Endothelial cell (in vitro differentiated cells): ENCODE results near the gene CUX1. TPM values are rescaled to one million over a fixed set of nuclear protein-coding genes. Genes with fewer than 3 reads are reported as not detected.
A peak's percentile ranks its signal among the peaks of the same experiment; 100 is the strongest.

Experiments used
- DNase-seq: peaks from one replicate; pipeline ENCODE4 v3.0.0; 2021; ENCODE audit warnings: low spot score
- H3K27ac Mint-ChIP-seq: one replicate; pipeline ENCODE4 v1.8.0; 2021; ENCODE audit warnings: mixed read lengths, inconsistent platforms; ENCODE audit not compliant: unreplicated experiment
- H3K27me3 Mint-ChIP-seq: one replicate; pipeline ENCODE4 v1.8.0; 2021; ENCODE audit warnings: mild to moderate bottlenecking, moderate library complexity, mixed read lengths, inconsistent platforms; ENCODE audit not compliant: unreplicated experiment
- H3K36me3 Mint-ChIP-seq: one replicate; pipeline ENCODE4 v1.8.0; 2021; ENCODE audit warnings: mild to moderate bottlenecking, low read depth, mixed read lengths, inconsistent platforms; ENCODE audit not compliant: unreplicated experiment
- H3K4me1 Mint-ChIP-seq: one replicate; pipeline ENCODE4 v1.8.0; 2021; ENCODE audit warnings: mild to moderate bottlenecking, mixed read lengths, inconsistent platforms; ENCODE audit not compliant: unreplicated experiment
- H3K4me3 Mint-ChIP-seq: one replicate; pipeline ENCODE4 v1.8.0; 2021; ENCODE audit warnings: mild to moderate bottlenecking, mixed read lengths, inconsistent platforms; ENCODE audit not compliant: unreplicated experiment
- H3K9me3 Mint-ChIP-seq: one replicate; pipeline ENCODE4 v1.8.0; 2021; ENCODE audit warnings: mixed read lengths, inconsistent platforms; ENCODE audit not compliant: unreplicated experiment
- total RNA-seq: library from RNA; stranded (reverse); fragmentation: NEBNext Ultra II Directional; extraction: Animal tissue kit (Norgen Biotek cat#: 25700); gene quantifications from one replicate; pipeline ENCODE4 v1.2.1, GENCODE V29; 2021; ENCODE audit not compliant: unreplicated experiment
- TF ChIP-seq, protein P1 (sequence below): fragments of 200-600 bp; sonication (generic); IDR thresholded peaks from one replicate; pipeline ENCODE4 v1.5.0; 2021; ENCODE audit warnings: antibody characterized with exemption; ENCODE audit not compliant: unreplicated experiment

CUX1 gene
- total RNA-seq, 1 donor from 2014 or later = 43.7 TPM

DNA sequence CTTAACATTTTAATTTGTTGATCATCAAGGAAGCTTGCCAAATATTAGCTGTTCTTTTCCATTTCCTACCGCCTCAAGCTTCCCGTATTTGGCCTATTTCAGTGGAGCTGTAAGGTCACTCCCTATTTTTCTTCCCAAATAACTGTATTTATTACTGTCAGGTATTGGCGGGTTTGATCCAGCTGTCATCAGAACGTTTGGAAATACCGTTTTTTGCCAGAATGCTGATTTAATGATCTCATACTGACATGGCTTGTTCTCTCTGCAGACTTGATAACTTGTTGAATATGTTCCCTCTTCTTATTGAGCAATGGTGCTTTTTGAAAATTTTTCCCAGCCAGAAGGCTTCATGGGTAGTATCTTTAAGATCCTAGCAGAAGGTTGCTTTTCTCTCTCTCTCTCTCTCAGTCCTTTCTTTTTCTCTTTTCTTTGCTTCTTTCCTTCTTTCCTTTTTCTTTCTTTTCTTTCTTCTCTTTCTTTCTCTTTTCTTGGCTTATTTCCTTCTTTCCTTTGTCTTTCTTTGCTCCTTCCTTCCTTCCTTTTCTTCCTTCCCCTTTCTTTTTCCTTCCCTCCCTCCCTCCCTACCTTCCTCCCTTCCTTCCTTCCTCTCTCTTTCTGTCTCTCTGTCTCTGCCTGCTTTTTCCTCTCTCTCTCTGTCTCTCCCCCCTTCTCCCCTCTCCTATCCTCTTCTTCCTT, 42.1 kb downstream of the CUX1 start:
- peaks cover 7% of the 10 kb centered on the region for H3K27me3 Mint-ChIP-seq
- no peak for DNase-seq
- TF ChIP-seq, protein P1, sequence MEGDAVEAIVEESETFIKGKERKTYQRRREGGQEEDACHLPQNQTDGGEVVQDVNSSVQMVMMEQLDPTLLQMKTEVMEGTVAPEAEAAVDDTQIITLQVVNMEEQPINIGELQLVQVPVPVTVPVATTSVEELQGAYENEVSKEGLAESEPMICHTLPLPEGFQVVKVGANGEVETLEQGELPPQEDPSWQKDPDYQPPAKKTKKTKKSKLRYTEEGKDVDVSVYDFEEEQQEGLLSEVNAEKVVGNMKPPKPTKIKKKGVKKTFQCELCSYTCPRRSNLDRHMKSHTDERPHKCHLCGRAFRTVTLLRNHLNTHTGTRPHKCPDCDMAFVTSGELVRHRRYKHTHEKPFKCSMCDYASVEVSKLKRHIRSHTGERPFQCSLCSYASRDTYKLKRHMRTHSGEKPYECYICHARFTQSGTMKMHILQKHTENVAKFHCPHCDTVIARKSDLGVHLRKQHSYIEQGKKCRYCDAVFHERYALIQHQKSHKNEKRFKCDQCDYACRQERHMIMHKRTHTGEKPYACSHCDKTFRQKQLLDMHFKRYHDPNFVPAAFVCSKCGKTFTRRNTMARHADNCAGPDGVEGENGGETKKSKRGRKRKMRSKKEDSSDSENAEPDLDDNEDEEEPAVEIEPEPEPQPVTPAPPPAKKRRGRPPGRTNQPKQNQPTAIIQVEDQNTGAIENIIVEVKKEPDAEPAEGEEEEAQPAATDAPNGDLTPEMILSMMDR = no peak
- H3K4me1 Mint-ChIP-seq = peaks cover 27% of the 10 kb centered on the region
- H3K9me3 Mint-ChIP-seq = no peaks in the 10 kb centered on the region
- H3K36me3 Mint-ChIP-seq = peaks cover 9% of the 10 kb centered on the region
- no peak overlapping the region for H3K4me3 Mint-ChIP-seq
- no peak overlapping the region for H3K27ac Mint-ChIP-seq

GRCh38 chr7:101860316-101861217, 43.1 kb downstream of the CUX1 start:
- peaks cover 27% of the 10 kb centered on the region for H3K4me1 Mint-ChIP-seq
- DNase-seq = no peak
- H3K4me3 Mint-ChIP-seq = peak overlapping the region; percentile 45
- H3K27me3 Mint-ChIP-seq = peaks cover 4% of the 10 kb centered on the region
- peaks cover 9% of the 10 kb centered on the region for H3K36me3 Mint-ChIP-seq
- TF ChIP-seq, protein P1 = no peak
- H3K27ac Mint-ChIP-seq = peak overlapping the region; percentile 31
- H3K9me3 Mint-ChIP-seq = no peaks in the 10 kb centered on the region

DNA sequence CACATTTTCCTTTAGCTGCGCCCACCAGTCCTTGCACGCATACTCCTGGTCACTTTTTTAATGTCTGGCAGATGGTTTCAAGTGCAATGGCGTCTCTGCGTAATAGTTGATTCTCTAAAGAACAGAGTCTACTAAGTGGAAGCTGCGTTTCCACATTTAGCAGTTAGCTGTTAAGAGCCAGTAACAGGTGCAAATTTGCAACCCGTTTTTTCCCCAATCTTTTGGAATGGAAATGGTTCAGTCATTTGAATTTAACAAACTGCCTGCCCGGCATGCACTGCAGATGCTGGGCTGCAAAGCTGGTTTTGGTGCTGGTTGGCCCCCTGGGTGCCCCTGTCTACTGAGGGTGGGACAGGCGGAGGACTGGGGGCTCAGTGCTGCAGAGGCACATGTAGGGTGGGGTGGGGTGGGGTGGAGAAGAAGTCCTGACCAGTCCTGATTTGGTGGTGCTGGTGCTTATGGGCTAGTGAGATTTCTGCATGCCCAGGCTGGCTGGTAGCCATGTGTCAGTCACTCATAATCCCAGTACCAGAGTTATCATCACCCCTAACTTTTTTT, 43.9 kb downstream of the CUX1 start:
- TF ChIP-seq, protein P1 = no peak
- no peak for DNase-seq
- H3K4me1 Mint-ChIP-seq = peaks cover 21% of the 10 kb centered on the region
- peaks cover 9% of the 10 kb centered on the region for H3K36me3 Mint-ChIP-seq
- no peaks in the 10 kb centered on the region for H3K9me3 Mint-ChIP-seq
- H3K27ac Mint-ChIP-seq = no peak overlapping the region
- peaks cover 2% of the 10 kb centered on the region for H3K27me3 Mint-ChIP-seq
- no peak overlapping the region for H3K4me3 Mint-ChIP-seq

GRCh38 chr7:101862280-101863220, 45.1 kb downstream of the CUX1 start:
- no peaks in the 10 kb centered on the region for H3K9me3 Mint-ChIP-seq
- DNase-seq = no peak
- no peak overlapping the region for H3K4me3 Mint-ChIP-seq
- peaks cover 6% of the 10 kb centered on the region for H3K27me3 Mint-ChIP-seq
- peaks cover 9% of the 10 kb centered on the region for H3K4me1 Mint-ChIP-seq
- no peak overlapping the region for H3K27ac Mint-ChIP-seq
- H3K36me3 Mint-ChIP-seq = peaks cover 9% of the 10 kb centered on the region
- TF ChIP-seq, protein P1 = no peak
